Mesenchymal stem cell (in vitro differentiated cells and primary cell): ENCODE results near the gene PAPSS2.

Experiments
- DNase-seq: peaks from one replicate; pipeline ENCODE4 v3.0.0-alpha.2; 2013
- H2AFZ ChIP-seq: one replicate; pipeline ENCODE4 v1.6.1; 2013; ENCODE audit warnings: low read depth, mild to moderate bottlenecking, control low read depth, inconsistent platforms, low read length, moderate library complexity
- H2AK5ac ChIP-seq: 2 replicates; pipeline ENCODE4 v1.6.1; 2013; ENCODE audit warnings: low read length, moderate library complexity, mild to moderate bottlenecking, inconsistent platforms; ENCODE audit not compliant: severe bottlenecking
- H2BK120ac ChIP-seq: one replicate; pipeline ENCODE4 v1.6.1; 2013; ENCODE audit warnings: low read depth, mild to moderate bottlenecking, inconsistent platforms, low read length, moderate library complexity
- H2BK12ac ChIP-seq, 2 experiments: one replicate each; pipeline ENCODE4 v1.6.1; 2013; ENCODE audit warnings: inconsistent platforms in 2 of 2, low read length in 2 of 2, mild to moderate bottlenecking in 2 of 2, moderate library complexity in 2 of 2, control low read depth in 1 of 2
- H2BK15ac ChIP-seq: one replicate; pipeline ENCODE4 v1.6.1; 2013; ENCODE audit warnings: mild to moderate bottlenecking, low read depth, inconsistent platforms; ENCODE audit not compliant: poor library complexity, severe bottlenecking
- H2BK5ac ChIP-seq: 2 replicates; pipeline ENCODE4 v1.6.1; 2013; ENCODE audit warnings: low read depth, mild to moderate bottlenecking, low read length, control low read depth, inconsistent platforms; ENCODE audit not compliant: poor library complexity, severe bottlenecking
- H3K14ac ChIP-seq, 2 experiments: one replicate each; pipeline ENCODE4 v1.6.1; 2013; ENCODE audit warnings: inconsistent platforms in 2 of 2, low read length in 2 of 2, control low read depth in 1 of 2, mild to moderate bottlenecking in 1 of 2, moderate library complexity in 1 of 2
- H3K18ac ChIP-seq, 2 experiments: one replicate each; pipeline ENCODE4 v1.6.1; 2013; ENCODE audit warnings: inconsistent platforms in 2 of 2, low read length in 2 of 2, control low read depth in 1 of 2, low read depth in 1 of 2, mild to moderate bottlenecking in 1 of 2
- H3K23ac ChIP-seq, 2 experiments: one replicate each; pipeline ENCODE4 v1.6.1; 2013; ENCODE audit warnings: inconsistent platforms in 2 of 2, low read length in 2 of 2, mild to moderate bottlenecking in 2 of 2, moderate library complexity in 2 of 2, control low read depth in 1 of 2
- H3K27ac ChIP-seq: 2 replicates; pipeline ENCODE4 v1.5.1; 2013; ENCODE audit warnings: mild to moderate bottlenecking, moderate library complexity, low read length, control low read depth, inconsistent platforms; ENCODE audit not compliant: poor library complexity, severe bottlenecking
- H3K27me3 ChIP-seq, 2 experiments: 2 replicates each; pipeline versions ENCODE4 v1.6.1 to v1.7.0; 2013; ENCODE audit warnings: low read length in 2 of 2, mild to moderate bottlenecking in 2 of 2, moderate library complexity in 2 of 2, control low read depth in 1 of 2, inconsistent platforms in 1 of 2; ENCODE audit not compliant: control insufficient read depth in 1 of 2, insufficient read depth in 1 of 2
- H3K36me3 ChIP-seq, 2 experiments: 2 replicates each; pipeline versions ENCODE4 v1.6.1 to v1.7.0; 2013; ENCODE audit warnings: low read length in 2 of 2, control low read depth in 1 of 2, inconsistent platforms in 1 of 2, low read depth in 1 of 2, mild to moderate bottlenecking in 1 of 2; ENCODE audit not compliant: insufficient read depth in 2 of 2, control insufficient read depth in 1 of 2
- H3K4ac ChIP-seq, 2 experiments: one replicate each; pipeline ENCODE4 v1.6.1; 2013; ENCODE audit warnings: inconsistent platforms in 2 of 2, low read length in 2 of 2, mild to moderate bottlenecking in 2 of 2, moderate library complexity in 2 of 2, control low read depth in 1 of 2, low read depth in 1 of 2
- H3K4me1 ChIP-seq: 2 replicates; pipeline ENCODE4 v1.6.1; 2013; ENCODE audit warnings: low read depth, low read length, control low read depth; ENCODE audit not compliant: control insufficient read depth, insufficient read depth
- H3K4me2 ChIP-seq: 2 replicates; pipeline ENCODE4 v1.6.1; 2013; ENCODE audit warnings: low read length, mild to moderate bottlenecking, inconsistent platforms; ENCODE audit not compliant: poor library complexity, severe bottlenecking
- H3K4me3 ChIP-seq, 2 experiments: 2 replicates each; pipeline versions ENCODE4 v1.5.1 to v1.7.0; 2013; ENCODE audit warnings: low read length in 2 of 2, mild to moderate bottlenecking in 2 of 2, control low read depth in 1 of 2, low read depth in 1 of 2; ENCODE audit not compliant: insufficient read depth in 1 of 2
- H3K79me1 ChIP-seq: replicated peaks from 2 replicates; pipeline ENCODE4 v1.6.1; 2013; ENCODE audit warnings: mild to moderate bottlenecking, control low read depth, low read length, inconsistent platforms; ENCODE audit not compliant: poor library complexity, severe bottlenecking
- H3K9ac ChIP-seq: 2 replicates; pipeline ENCODE4 v1.7.0; 2013; ENCODE audit warnings: mild to moderate bottlenecking, low read length, moderate library complexity
- H3K9me3 ChIP-seq: 2 replicates; pipeline ENCODE4 v1.7.0; 2013; ENCODE audit warnings: mild to moderate bottlenecking, low read length; ENCODE audit not compliant: control insufficient read depth
- H4K8ac ChIP-seq: one replicate; pipeline ENCODE4 v1.6.1; 2013; ENCODE audit warnings: inconsistent platforms, mild to moderate bottlenecking, low read length, moderate library complexity
- H4K91ac ChIP-seq: one replicate; pipeline ENCODE4 v1.6.1; 2013; ENCODE audit warnings: mild to moderate bottlenecking, low read length, inconsistent platforms
- WGBS: methylation state at CpG from one replicate; pipeline ENCODE4 v1.1.7; 2013; ENCODE audit warnings: mixed read lengths; 5-methylcytosine and 5-hydroxymethylcytosine counted together

Gene PAPSS2

DNA sequence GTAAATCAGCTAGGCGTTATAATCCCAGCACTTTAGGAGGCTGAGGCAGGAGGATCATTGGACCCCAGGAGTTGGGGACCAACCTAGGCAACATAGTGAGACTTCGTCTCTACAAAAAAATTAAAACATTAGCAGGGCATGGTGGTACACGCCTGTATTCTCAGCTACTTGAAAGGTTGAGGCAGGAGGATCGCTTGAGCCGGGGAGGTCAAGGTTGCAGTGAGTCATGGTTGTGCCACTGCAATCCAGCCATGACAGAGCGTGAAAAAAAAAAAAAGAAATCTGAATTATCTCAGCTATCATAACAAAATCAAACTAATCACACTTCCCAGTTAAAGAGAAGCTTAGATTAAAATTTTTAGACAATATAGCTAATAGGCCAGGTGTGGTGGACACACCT, 123.0 kb downstream of the PAPSS2 start:
- Histone ChIP-seq H2BK5ac (no peak overlapping the region), H3K79me1 (peaks cover 12% of the 10 kb centered on the region), H2AFZ (no peak overlapping the region), H3K27me3 (no peaks in the 10 kb centered on the region), H3K27ac (peak overlapping the region; percentile 69), H2AK5ac (no peak overlapping the region), H3K4ac (no peak overlapping the region), H3K4me1 (peaks cover 3% of the 10 kb centered on the region), H3K14ac (no peak overlapping the region), H3K23ac (no peak overlapping the region), H3K4me2 (no peak overlapping the region), H3K9me3 (no peaks in the 10 kb centered on the region), H3K18ac (no peak overlapping the region), H2BK15ac (no peak overlapping the region), H3K4me3 (no peak overlapping the region), H3K9ac (no peak overlapping the region), H2BK12ac (no peak overlapping the region), H3K36me3 (peaks cover 0 to 62% of the 10 kb centered on the region in 2 experiments), H4K91ac (no peak overlapping the region), H2BK120ac (no peak overlapping the region), H4K8ac (no peak overlapping the region)
- WGBS, result 87% methylated on average over 5 of the region's 6 CpGs
- DNase-seq, result peak; percentile 51

DNA sequence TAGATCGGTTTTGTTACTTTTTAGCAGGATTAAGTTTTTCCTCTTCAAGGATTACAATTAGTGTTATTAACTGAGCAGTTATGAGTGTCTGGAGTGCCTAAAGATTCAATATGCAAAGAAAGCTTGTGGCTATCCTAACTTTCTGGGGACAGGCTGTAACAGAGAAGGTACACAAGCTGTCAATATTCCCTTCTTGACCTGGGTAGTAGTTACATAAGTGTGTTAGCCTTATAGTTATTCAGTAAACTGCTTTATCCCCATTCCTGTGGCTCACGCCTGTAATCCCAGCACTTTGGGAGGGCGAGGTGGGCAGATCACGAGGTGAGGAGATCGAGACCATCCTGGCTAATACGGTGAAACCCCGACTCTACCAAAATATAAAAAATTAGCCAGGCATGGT, 126.7 kb downstream of the PAPSS2 start:
- no peak overlapping the region for H2AK5ac ChIP-seq
- no peak overlapping the region for H3K4me3 ChIP-seq
- no peak overlapping the region for H2BK12ac ChIP-seq
- H2BK120ac ChIP-seq, result no peak overlapping the region
- no peak for DNase-seq
- no peak overlapping the region for H4K91ac ChIP-seq
- no peak overlapping the region for H3K14ac ChIP-seq
- H3K18ac ChIP-seq, result no peak overlapping the region
- H3K23ac ChIP-seq, result no peak overlapping the region
- peaks cover 3% of the 10 kb centered on the region for H3K4me1 ChIP-seq
- no peak overlapping the region for H2BK15ac ChIP-seq
- no peak overlapping the region for H3K4ac ChIP-seq
- H3K36me3 ChIP-seq, result peaks cover 3 to 70% of the 10 kb centered on the region in 2 experiments
- no peaks in the 10 kb centered on the region for H3K27me3 ChIP-seq
- WGBS, result over 99% methylated on average over 7 of the region's 7 CpGs
- peaks cover 5% of the 10 kb centered on the region for H3K79me1 ChIP-seq
- H3K9me3 ChIP-seq, result no peaks in the 10 kb centered on the region
- H2AFZ ChIP-seq, result no peak overlapping the region
- H2BK5ac ChIP-seq, result no peak overlapping the region
- H4K8ac ChIP-seq, result no peak overlapping the region
- H3K4me2 ChIP-seq, result no peak overlapping the region
- no peak overlapping the region for H3K27ac ChIP-seq
- no peak overlapping the region for H3K9ac ChIP-seq

DNA sequence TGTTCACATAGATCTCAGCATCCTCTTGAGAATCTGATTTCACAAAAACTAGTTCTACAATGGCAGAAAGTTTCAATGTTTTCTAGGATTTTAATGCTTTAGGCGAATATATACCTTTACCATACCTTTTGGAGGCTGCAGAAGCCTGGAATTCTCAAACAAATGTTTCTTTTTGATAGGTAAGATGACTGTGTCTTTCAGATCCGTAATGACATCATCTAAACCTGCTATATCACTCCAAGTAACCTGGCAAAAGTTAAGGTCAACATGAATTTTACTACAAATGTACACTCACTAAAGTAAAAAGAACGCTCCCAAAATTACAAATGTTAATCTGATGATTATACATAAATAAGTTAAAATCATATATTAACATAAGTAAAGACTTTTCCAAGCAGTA, 130.5 kb downstream of the PAPSS2 start:
- H2BK15ac ChIP-seq, result no peak overlapping the region
- no peak overlapping the region for H3K18ac ChIP-seq
- no peak overlapping the region for H2BK120ac ChIP-seq
- no peak overlapping the region for H3K4me2 ChIP-seq
- no peak for DNase-seq
- H3K14ac ChIP-seq, result no peak overlapping the region
- H3K4ac ChIP-seq, result no peak overlapping the region
- H3K79me1 ChIP-seq, result peaks cover 13% of the 10 kb centered on the region
- no peak overlapping the region for H2BK12ac ChIP-seq
- H3K27ac ChIP-seq, result no peak overlapping the region
- H2AK5ac ChIP-seq, result no peak overlapping the region
- H3K36me3 ChIP-seq, result peaks cover 3 to 58% of the 10 kb centered on the region in 2 experiments
- no peak overlapping the region for H2AFZ ChIP-seq
- H4K8ac ChIP-seq, result no peak overlapping the region
- H3K4me1 ChIP-seq, result no peaks in the 10 kb centered on the region
- 100% methylated on average over 1 of the region's 3 CpGs for WGBS
- H3K23ac ChIP-seq, result no peak overlapping the region
- no peaks in the 10 kb centered on the region for H3K27me3 ChIP-seq
- no peak overlapping the region for H2BK5ac ChIP-seq
- no peak overlapping the region for H3K9ac ChIP-seq
- H4K91ac ChIP-seq, result no peak overlapping the region
- no peaks in the 10 kb centered on the region for H3K9me3 ChIP-seq
- no peak overlapping the region for H3K4me3 ChIP-seq

DNA sequence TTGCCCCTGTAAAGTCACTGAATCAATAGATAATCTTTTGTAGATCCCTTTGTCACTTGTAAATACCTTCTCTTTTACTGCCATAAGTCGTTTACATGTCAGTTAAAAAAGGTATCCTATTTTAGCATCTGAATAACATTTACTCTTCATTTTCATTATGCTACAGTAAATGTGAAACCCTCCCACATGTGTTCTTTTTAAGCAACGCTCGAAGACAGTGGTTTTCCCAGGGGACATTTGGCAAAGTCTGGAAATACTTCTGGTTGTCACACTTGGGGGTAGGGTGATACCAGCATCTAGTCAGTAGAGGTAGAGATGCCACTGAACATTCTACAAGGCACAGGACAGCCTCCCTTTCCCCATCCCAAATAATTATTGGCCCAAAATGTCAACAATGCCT, 134.6 kb downstream of the PAPSS2 start:
- no peak for DNase-seq
- Histone ChIP-seq H3K4me1 (no peaks in the 10 kb centered on the region), H3K79me1 (peaks cover 31% of the 10 kb centered on the region), H3K23ac (no peak overlapping the region), H3K27ac (no peak overlapping the region), H3K18ac (no peak overlapping the region), H4K8ac (no peak overlapping the region), H3K9ac (no peak overlapping the region), H3K9me3 (no peaks in the 10 kb centered on the region), H2BK120ac (no peak overlapping the region), H3K27me3 (no peaks in the 10 kb centered on the region), H2BK5ac (no peak overlapping the region), H2AFZ (no peak overlapping the region), H2BK12ac (no peak overlapping the region), H3K4me3 (no peak overlapping the region), H3K36me3 (peaks cover 2 to 58% of the 10 kb centered on the region in 2 experiments), H2AK5ac (no peak overlapping the region), H3K4ac (no peak overlapping the region), H2BK15ac (no peak overlapping the region), H4K91ac (no peak overlapping the region), H3K4me2 (no peak overlapping the region), H3K14ac (no peak overlapping the region)
- 91% methylated on average over 3 of the region's 3 CpGs for WGBS
